ENCODE results near the gene AGFG2.

The AGFG2 gene

GRCh38 chr7:100573691-100574361, 34.8 kb downstream of the AGFG2 start, which contains the start of gene SAP25:
Gene SAP25 (minus strand): TSS chr7:100573900. CDS start chr7:100573742, 158 bp downstream.
- no peak for DNase-seq

- DNase-seq: no peak
Observed at GRCh38 chr7:100574362-100575205, 35.6 kb downstream of the AGFG2 start.

- DNase-seq: no peak
Observed at GRCh38 chr7:100575206-100575631, 36.2 kb downstream of the AGFG2 start.

GRCh38 chr7:100575746-100576383, 36.9 kb downstream of the AGFG2 start:
- no peak for DNase-seq

GRCh38 chr7:100576384-100576993, 37.5 kb downstream of the AGFG2 start:
- no peak for DNase-seq

- no peak for DNase-seq
Observed at GRCh38 chr7:100577103-100577502, 38.1 kb downstream of the AGFG2 start.

GRCh38 chr7:100577507-100577906, 38.5 kb downstream of the AGFG2 start:
- no peak for DNase-seq

GRCh38 chr7:100578246-100579183, 39.5 kb downstream of the AGFG2 start:
- DNase-seq: no peak

GRCh38 chr7:100580466-100581283, 41.7 kb downstream of the AGFG2 start:
- DNase-seq: no peak

GRCh38 chr7:100582041-100582579, 43.1 kb downstream of the AGFG2 start:
- DNase-seq: no peak

- no peak for DNase-seq
Observed at GRCh38 chr7:100582650-100583049, 43.6 kb downstream of the AGFG2 start.

GRCh38 chr7:100583132-100584053, 44.4 kb downstream of the AGFG2 start:
- peak; percentile 87 for DNase-seq

- DNase-seq: no peak
Observed at GRCh38 chr7:100584054-100584682, 45.2 kb downstream of the AGFG2 start.

GRCh38 chr7:100584683-100585510, 45.9 kb downstream of the AGFG2 start:
- DNase-seq: no peak

GRCh38 chr7:100585511-100586265, 46.7 kb downstream of the AGFG2 start, which contains the start of gene LRCH4:
Gene LRCH4 (minus strand): TSS chr7:100586129. CDS start chr7:100586100, 29 bp downstream.
- DNase-seq: peak; percentile 60

- DNase-seq: peak; percentile 100
Observed at GRCh38 chr7:100586266-100587025, 47.4 kb downstream of the AGFG2 start, which contains the start of gene FBXO24. Gene FBXO24 (plus strand): TSS chr7:100586328. CDS start chr7:100586626, 298 bp downstream.
